ENCODE results near the gene TNNT2.

Gene TNNT2

GRCh38 chr1:201357211-201357610 is 20.3 kb downstream of the TNNT2 start:
- no peak for TF ChIP-seq CTCF (IDR thresholded peaks at IDR 0.05; ENCODE audit: insufficient read depth, missing control alignments)
- FAIRE-seq, result no peak
- DNase-seq (ENCODE audit: insufficient read length, low spot score), result no peak

GRCh38 chr1:201356701-201357100 is 20.8 kb downstream of the TNNT2 start:
- FAIRE-seq (no peak), DNase-seq (ENCODE audit: insufficient read length, low spot score) (no peak)
- TF ChIP-seq CTCF (IDR thresholded peaks at IDR 0.05; ENCODE audit: insufficient read depth, missing control alignments), result no peak

- TF ChIP-seq CTCF (IDR thresholded peaks at IDR 0.05; ENCODE audit: insufficient read depth, missing control alignments), result no peak
- FAIRE-seq (no peak), DNase-seq (ENCODE audit: insufficient read length, low spot score) (no peak)
Measured at GRCh38 chr1:201356236-201356635, 21.2 kb downstream of the TNNT2 start.

- DNase-seq (ENCODE audit: insufficient read length, low spot score) (no peak), FAIRE-seq (no peak)
- no peak for TF ChIP-seq CTCF (IDR thresholded peaks at IDR 0.05; ENCODE audit: insufficient read depth, missing control alignments)
Measured at GRCh38 chr1:201355471-201355870, 22.0 kb downstream of the TNNT2 start.

GRCh38 chr1:201354901-201355295 is 22.6 kb downstream of the TNNT2 start:
- no peak for FAIRE-seq
- no peak for TF ChIP-seq CTCF (IDR thresholded peaks at IDR 0.05; ENCODE audit: insufficient read depth, missing control alignments)
- DNase-seq (ENCODE audit: insufficient read length, low spot score), result no peak

- DNase-seq (ENCODE audit: insufficient read length, low spot score) (no peak), FAIRE-seq (no peak)
- TF ChIP-seq CTCF (IDR thresholded peaks at IDR 0.05; ENCODE audit: insufficient read depth, missing control alignments), result no peak
Measured at GRCh38 chr1:201354151-201354900, 23.2 kb downstream of the TNNT2 start.

GRCh38 chr1:201353186-201353940 is 24.1 kb downstream of the TNNT2 start:
- DNase-seq (ENCODE audit: insufficient read length, low spot score), result no peak
- no peak for FAIRE-seq
- no peak for TF ChIP-seq CTCF (IDR thresholded peaks at IDR 0.05; ENCODE audit: insufficient read depth, missing control alignments)
